Fibroblast of lung (primary cell): ENCODE data around the gene FAM209B. TPM values are rescaled to one million over a fixed set of nuclear protein-coding genes. Genes with fewer than 3 reads are reported as not detected.

ENCODE experiments used
- DNase-seq, 2 donors: peaks; one replicate each; pipeline versions ENCODE4 v3.0.0 to v3.0.0-alpha.2; 2010; ENCODE audit warnings: low read depth in 2 of 2
- H2AFZ ChIP-seq: 2 replicates; pipeline ENCODE4 v1.5.1; 2012; ENCODE audit warnings: low read length, control low read depth, inconsistent platforms
- H3K27ac ChIP-seq: 2 replicates; pipeline ENCODE4 v1.5.1; 2011; ENCODE audit warnings: low read length, control low read depth; ENCODE audit not compliant: insufficient read depth
- H3K27me3 ChIP-seq: 2 replicates; pipeline ENCODE4 v1.5.1; 2011; ENCODE audit warnings: mild to moderate bottlenecking, low read length; ENCODE audit not compliant: control insufficient read depth, insufficient read depth
- H3K36me3 ChIP-seq: 2 replicates; pipeline ENCODE4 v1.5.1; 2011; ENCODE audit warnings: low read length; ENCODE audit not compliant: control insufficient read depth, insufficient read depth
- H3K4me1 ChIP-seq: 2 replicates; pipeline ENCODE4 v1.5.1; 2011; ENCODE audit warnings: low read length; ENCODE audit not compliant: control insufficient read depth, insufficient read depth; ENCODE audit errors: extremely low read depth
- H3K4me2 ChIP-seq: 2 replicates; pipeline ENCODE4 v1.5.1; 2011; ENCODE audit warnings: low read length, control low read depth; ENCODE audit not compliant: insufficient read depth; ENCODE audit errors: extremely low read depth
- H3K4me3 ChIP-seq, 4 experiments: fragments of 200-600 bp in 1 of 4; sonication (generic) in 1 of 4; replicated peaks in 1 of 4; 2 replicates each; pipeline ENCODE4 v1.5.1; 2011 to 2016; ENCODE audit warnings: low read length in 4 of 4, low read depth in 3 of 4, mild to moderate bottlenecking in 3 of 4, control low read depth in 2 of 4, inconsistent platforms in 1 of 4, mixed read lengths in 1 of 4; ENCODE audit not compliant: insufficient read depth in 1 of 4; ENCODE audit errors: control extremely low read depth in 1 of 4
- H3K79me2 ChIP-seq: 2 replicates; pipeline ENCODE4 v1.5.1; 2012; ENCODE audit warnings: mild to moderate bottlenecking, low read length, inconsistent platforms; ENCODE audit not compliant: control insufficient read depth, insufficient read depth
- H3K9ac ChIP-seq: 2 replicates; pipeline ENCODE4 v1.5.1; 2011; ENCODE audit warnings: mild to moderate bottlenecking, low read length, control low read depth; ENCODE audit not compliant: insufficient read depth
- H3K9me3 ChIP-seq: 2 replicates; pipeline ENCODE4 v1.5.1; 2012; ENCODE audit warnings: low read depth, low read length; ENCODE audit not compliant: control insufficient read depth, insufficient read depth
- H4K20me1 ChIP-seq: 2 replicates; pipeline ENCODE4 v1.5.1; 2011; ENCODE audit warnings: low read length; ENCODE audit not compliant: control insufficient read depth, insufficient read depth; ENCODE audit errors: extremely low read depth
- EZH2 ChIP-seq: IDR thresholded peaks from 2 replicates; pipeline ENCODE4 v1.5.1; 2012; ENCODE audit warnings: low read length, control low read depth, mild to moderate bottlenecking; ENCODE audit errors: missing control alignments
- polyA plus RNA-seq, 2 donors: library from polyadenylated mRNA; depleted of rRNA in 1 of 2; stranded (reverse) in 1 of 2; unstranded in 1 of 2; fragments of >200 nt; gene quantifications; 2 replicates each; pipeline ENCODE4 v1.2.1, GENCODE V29; 2011 to 2012; ENCODE audit warnings: missing spikeins in 1 of 2
- total RNA-seq: library from RNA; depleted of rRNA; stranded (reverse); fragments of >200 nt; gene quantifications from 2 replicates; pipeline ENCODE4 v1.2.1, GENCODE V29; 2014
- TF ChIP-seq, protein P1 (sequence below), 2 donors: IDR thresholded peaks in 1 of 2; conservative IDR thresholded peaks in 1 of 2; 1 replicate in 1 of 2; 2 replicates in 1 of 2; pipeline ENCODE4 v1.5.1; 2011 to 2012; ENCODE audit warnings: low read length in 2 of 2, control low read depth in 1 of 2, inconsistent platforms in 1 of 2, low read depth in 1 of 2, mild to moderate bottlenecking in 1 of 2

FAM209B gene
- total and polyA plus RNA-seq, 2 donors (not counting 1 experiment from before 2014, with no cell fraction given), result 0.18 TPM; not detected in 1

DNA sequence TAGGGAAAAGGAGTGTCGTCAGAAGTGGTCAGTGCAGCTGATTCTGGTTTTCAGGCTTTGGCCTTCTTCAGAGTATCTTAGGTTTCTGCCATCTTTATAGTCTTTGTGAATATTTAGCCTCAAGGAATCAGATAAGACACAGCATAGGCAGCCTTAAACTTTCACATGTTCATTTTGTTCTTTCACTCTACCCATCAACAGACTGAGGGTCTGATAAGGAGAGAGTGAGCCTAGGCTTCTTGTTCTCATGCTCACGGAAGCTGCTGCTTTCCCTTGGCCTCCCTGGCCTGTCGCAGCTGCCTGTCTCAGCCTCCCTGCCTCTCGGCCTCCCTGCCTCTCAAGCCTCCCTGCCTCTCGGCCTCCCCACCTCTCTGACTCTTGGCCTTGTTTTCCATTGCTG, 44.5 kb upstream of the FAM209B start:
- Histone ChIP-seq H3K4me3 (no peak overlapping the region), H3K36me3 (peaks cover 18% of the 10 kb centered on the region)

DNA sequence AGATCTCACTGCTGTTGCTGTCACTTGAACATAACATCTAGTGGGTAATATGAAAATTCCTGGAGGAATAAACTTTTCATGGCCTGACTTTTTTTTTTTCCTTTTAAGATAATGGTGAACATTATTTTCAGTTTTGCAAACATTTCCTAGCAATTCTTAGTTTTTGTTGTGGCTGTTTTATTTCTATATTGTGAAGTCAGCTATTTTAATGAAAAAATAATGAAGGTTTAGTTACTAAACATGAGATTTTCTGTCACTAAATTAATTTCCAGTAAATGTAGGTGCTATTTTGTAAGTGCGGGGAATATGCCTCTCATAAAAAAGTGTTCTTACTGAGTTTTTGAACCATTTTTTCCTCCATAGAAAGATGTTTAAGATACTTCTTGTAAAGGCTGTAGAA, 31.9 kb upstream of the FAM209B start:
- H3K9me3 ChIP-seq, result no peaks in the 10 kb centered on the region
- no peaks in the 10 kb centered on the region for H3K79me2 ChIP-seq
- no peaks in the 10 kb centered on the region for H3K4me1 ChIP-seq
- no peak overlapping the region for H3K4me3 ChIP-seq
- H3K9ac ChIP-seq, result no peak overlapping the region
- no peak overlapping the region for H3K4me2 ChIP-seq
- no peaks in the 10 kb centered on the region for H4K20me1 ChIP-seq
- TF ChIP-seq, protein P1, sequence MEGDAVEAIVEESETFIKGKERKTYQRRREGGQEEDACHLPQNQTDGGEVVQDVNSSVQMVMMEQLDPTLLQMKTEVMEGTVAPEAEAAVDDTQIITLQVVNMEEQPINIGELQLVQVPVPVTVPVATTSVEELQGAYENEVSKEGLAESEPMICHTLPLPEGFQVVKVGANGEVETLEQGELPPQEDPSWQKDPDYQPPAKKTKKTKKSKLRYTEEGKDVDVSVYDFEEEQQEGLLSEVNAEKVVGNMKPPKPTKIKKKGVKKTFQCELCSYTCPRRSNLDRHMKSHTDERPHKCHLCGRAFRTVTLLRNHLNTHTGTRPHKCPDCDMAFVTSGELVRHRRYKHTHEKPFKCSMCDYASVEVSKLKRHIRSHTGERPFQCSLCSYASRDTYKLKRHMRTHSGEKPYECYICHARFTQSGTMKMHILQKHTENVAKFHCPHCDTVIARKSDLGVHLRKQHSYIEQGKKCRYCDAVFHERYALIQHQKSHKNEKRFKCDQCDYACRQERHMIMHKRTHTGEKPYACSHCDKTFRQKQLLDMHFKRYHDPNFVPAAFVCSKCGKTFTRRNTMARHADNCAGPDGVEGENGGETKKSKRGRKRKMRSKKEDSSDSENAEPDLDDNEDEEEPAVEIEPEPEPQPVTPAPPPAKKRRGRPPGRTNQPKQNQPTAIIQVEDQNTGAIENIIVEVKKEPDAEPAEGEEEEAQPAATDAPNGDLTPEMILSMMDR (conservative IDR thresholded peaks at IDR 0.05 in 1 of 2, IDR thresholded peaks at IDR 0.05 in 1 of 2; ENCODE audit: low read depth in 1 of 2, low read length in 2 of 2), result no peak
- TF ChIP-seq EZH2, result no peak
- DNase-seq, result no peak
- H3K27me3 ChIP-seq, result no peaks in the 10 kb centered on the region
- no peak overlapping the region for H3K27ac ChIP-seq
- H2AFZ ChIP-seq, result no peak overlapping the region
- no peaks in the 10 kb centered on the region for H3K36me3 ChIP-seq

More for the DNA sequence above, 44.5 kb upstream of the FAM209B start:
- H3K4me1 ChIP-seq, result no peaks in the 10 kb centered on the region
- no peak for DNase-seq
- H3K27ac ChIP-seq, result no peak overlapping the region
- peaks cover 2% of the 10 kb centered on the region for H3K79me2 ChIP-seq
- no peaks in the 10 kb centered on the region for H3K9me3 ChIP-seq
- TF ChIP-seq, protein P1 (conservative IDR thresholded peaks at IDR 0.05 in 1 of 2, IDR thresholded peaks at IDR 0.05 in 1 of 2; ENCODE audit: low read depth in 1 of 2, low read length in 2 of 2), result no peak
- no peak for TF ChIP-seq EZH2
- H3K9ac ChIP-seq, result no peak overlapping the region
- no peaks in the 10 kb centered on the region for H3K27me3 ChIP-seq
- no peak overlapping the region for H3K4me2 ChIP-seq
- H4K20me1 ChIP-seq, result no peaks in the 10 kb centered on the region
- H2AFZ ChIP-seq, result no peak overlapping the region

DNA sequence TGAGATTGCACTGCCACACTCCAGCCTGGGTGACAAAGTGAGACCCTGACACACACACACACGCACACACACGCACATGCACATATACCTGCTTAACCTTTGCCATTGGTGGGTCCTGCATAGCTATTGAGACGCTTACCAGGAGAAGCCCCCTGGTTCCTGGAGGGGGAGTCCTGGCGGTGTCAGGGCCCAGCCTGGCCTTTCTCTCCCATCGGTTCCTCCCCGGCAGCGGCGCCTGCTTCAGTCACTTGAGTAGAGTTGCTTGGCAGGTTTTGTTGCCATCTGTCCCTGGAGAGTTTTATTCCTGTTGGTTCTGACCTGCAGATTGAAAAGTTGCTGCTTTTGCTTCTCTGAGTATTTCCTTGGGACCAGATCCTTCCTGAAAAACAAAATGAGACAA, 29.1 kb upstream of the FAM209B start:
- H3K9ac ChIP-seq, result no peak overlapping the region
- H3K9me3 ChIP-seq, result no peaks in the 10 kb centered on the region
- no peak overlapping the region for H3K4me3 ChIP-seq
- no peaks in the 10 kb centered on the region for H4K20me1 ChIP-seq
- DNase-seq, result no peak
- TF ChIP-seq, protein P1 (conservative IDR thresholded peaks at IDR 0.05 in 1 of 2, IDR thresholded peaks at IDR 0.05 in 1 of 2; ENCODE audit: low read depth in 1 of 2, low read length in 2 of 2), result no peak
- peaks cover 2% of the 10 kb centered on the region for H3K36me3 ChIP-seq
- no peak overlapping the region for H2AFZ ChIP-seq
- H3K27ac ChIP-seq, result no peak overlapping the region
- no peak overlapping the region for H3K4me2 ChIP-seq
- no peaks in the 10 kb centered on the region for H3K27me3 ChIP-seq
- no peaks in the 10 kb centered on the region for H3K4me1 ChIP-seq
- no peaks in the 10 kb centered on the region for H3K79me2 ChIP-seq
